ENCODE results near the gene MAML2.

DNA sequence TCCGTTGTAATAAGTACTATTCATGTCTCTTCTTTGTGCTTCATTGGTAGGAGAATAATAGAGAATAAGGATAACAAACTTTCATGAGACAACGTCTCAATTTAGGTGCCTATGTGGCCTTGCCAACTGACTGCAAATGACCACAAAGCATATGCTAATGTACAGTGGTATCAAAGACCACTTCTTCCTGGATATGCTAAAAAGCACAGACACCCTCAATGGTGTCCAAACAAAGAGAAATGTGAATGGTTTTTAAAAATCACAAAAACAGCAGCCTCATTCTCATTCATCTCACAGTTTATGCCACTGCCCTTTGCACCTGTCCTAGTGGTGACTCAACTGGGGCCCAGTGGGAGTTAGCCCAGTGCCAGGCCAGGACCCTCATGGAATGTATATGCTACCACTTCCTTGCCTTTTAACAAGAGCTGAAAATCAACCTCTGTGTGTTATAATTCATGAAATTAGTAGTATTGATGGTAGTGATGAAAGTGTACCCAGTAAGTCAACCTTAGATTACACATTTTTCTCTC lies 353.9 kb downstream of the MAML2 start:
- no peak for TF ChIP-seq POLR2A (IDR thresholded peaks at IDR 0.05; ENCODE audit: low read depth)
- TF ChIP-seq, protein P1, sequence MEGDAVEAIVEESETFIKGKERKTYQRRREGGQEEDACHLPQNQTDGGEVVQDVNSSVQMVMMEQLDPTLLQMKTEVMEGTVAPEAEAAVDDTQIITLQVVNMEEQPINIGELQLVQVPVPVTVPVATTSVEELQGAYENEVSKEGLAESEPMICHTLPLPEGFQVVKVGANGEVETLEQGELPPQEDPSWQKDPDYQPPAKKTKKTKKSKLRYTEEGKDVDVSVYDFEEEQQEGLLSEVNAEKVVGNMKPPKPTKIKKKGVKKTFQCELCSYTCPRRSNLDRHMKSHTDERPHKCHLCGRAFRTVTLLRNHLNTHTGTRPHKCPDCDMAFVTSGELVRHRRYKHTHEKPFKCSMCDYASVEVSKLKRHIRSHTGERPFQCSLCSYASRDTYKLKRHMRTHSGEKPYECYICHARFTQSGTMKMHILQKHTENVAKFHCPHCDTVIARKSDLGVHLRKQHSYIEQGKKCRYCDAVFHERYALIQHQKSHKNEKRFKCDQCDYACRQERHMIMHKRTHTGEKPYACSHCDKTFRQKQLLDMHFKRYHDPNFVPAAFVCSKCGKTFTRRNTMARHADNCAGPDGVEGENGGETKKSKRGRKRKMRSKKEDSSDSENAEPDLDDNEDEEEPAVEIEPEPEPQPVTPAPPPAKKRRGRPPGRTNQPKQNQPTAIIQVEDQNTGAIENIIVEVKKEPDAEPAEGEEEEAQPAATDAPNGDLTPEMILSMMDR (IDR thresholded peaks at IDR 0.05), result no peak
- TF ChIP-seq EP300 (IDR thresholded peaks at IDR 0.05), result no peak

All from esophagus muscularis mucosa (tissue), 4 donors.